ENCODE measurements around the gene MAX.

The MAX gene

GRCh38 chr14:65080960-65081747 lies 21.2 kb downstream of the MAX start:
- H2AFZ ChIP-seq (ENCODE audit: low read length), result no peak overlapping the region
- no peak overlapping the region for H3K4ac ChIP-seq (ENCODE audit: low read length)
- H3K9me3 ChIP-seq (replicated peaks in 1 of 2; ENCODE audit: control insufficient read depth in 2 of 2, insufficient read depth in 1 of 2, low read depth in 1 of 2, low read length in 2 of 2), result peaks cover 0 to 3% of the 10 kb centered on the region in 2 donors
- no peak overlapping the region for H2BK120ac ChIP-seq (ENCODE audit: low read depth, low read length)
- H4K8ac ChIP-seq (ENCODE audit: low read depth, low read length), result no peak overlapping the region
- no CpG with 5 or more reads among the region's 2 CpGs for WGBS, 2 donors (ENCODE audit: extremely low coverage in 2 of 2, insufficient read length in 2 of 2, insufficient replicate concordance in 1 of 2)
- DNase-seq (ENCODE audit: low spot score), result no peak
- no peak overlapping the region for H3K4me2 ChIP-seq (ENCODE audit: insufficient read depth, low read length, poor library complexity, severe bottlenecking)
- H3K9ac ChIP-seq (ENCODE audit: low read depth, low read length, poor library complexity), result no peak overlapping the region
- H3K4me3 ChIP-seq (ENCODE audit: low read length in 2 of 2), result no peak overlapping the region
- H3K27me3 ChIP-seq (ENCODE audit: control insufficient read depth in 3 of 3, insufficient read depth in 3 of 3, low read depth in 1 of 3, low read length in 3 of 3), result no peaks in the 10 kb centered on the region
- no peaks in the 10 kb centered on the region for H3K79me1 ChIP-seq (ENCODE audit: low read depth, low read length)
- no peak overlapping the region for H3K27ac ChIP-seq (replicated peaks; ENCODE audit: low read length)
- H3K23ac ChIP-seq (ENCODE audit: low read depth, low read length, poor library complexity), result no peak overlapping the region
- H3K4me1 ChIP-seq (ENCODE audit: control insufficient read depth in 2 of 2, insufficient read depth in 1 of 2, low read depth in 1 of 2, low read length in 2 of 2), result no peaks in the 10 kb centered on the region
- H2BK12ac ChIP-seq (ENCODE audit: low read length), result no peak overlapping the region
- no peak overlapping the region for H2BK5ac ChIP-seq (ENCODE audit: low read length)
- no peak overlapping the region for H2BK15ac ChIP-seq (ENCODE audit: low read length)
- H4K91ac ChIP-seq (ENCODE audit: low read depth, low read length, poor library complexity), result no peak overlapping the region
- H3K36me3 ChIP-seq (replicated peaks in 1 of 2; ENCODE audit: control insufficient read depth in 2 of 2, insufficient read depth in 2 of 2, low read length in 2 of 2), result peaks cover 26 to 93% of the 10 kb centered on the region in 2 donors
- no peak overlapping the region for H2AK5ac ChIP-seq (ENCODE audit: low read depth, low read length)
- H3K18ac ChIP-seq (ENCODE audit: low read length), result no peak overlapping the region
- H3K14ac ChIP-seq (ENCODE audit: low read length), result no peak overlapping the region

GRCh38 chr14:65079768-65080167 lies 22.5 kb downstream of the MAX start:
- H3K79me1 ChIP-seq (ENCODE audit: low read depth, low read length), result no peaks in the 10 kb centered on the region
- no peak overlapping the region for H3K23ac ChIP-seq (ENCODE audit: low read depth, low read length, poor library complexity)
- no peak overlapping the region for H2AFZ ChIP-seq (ENCODE audit: low read length)
- H2BK120ac ChIP-seq (ENCODE audit: low read depth, low read length), result no peak overlapping the region
- no peak overlapping the region for H3K4me3 ChIP-seq (ENCODE audit: low read length in 2 of 2)
- H3K14ac ChIP-seq (ENCODE audit: low read length), result no peak overlapping the region
- no peaks in the 10 kb centered on the region for H3K4me1 ChIP-seq (ENCODE audit: control insufficient read depth in 2 of 2, insufficient read depth in 1 of 2, low read depth in 1 of 2, low read length in 2 of 2)
- H4K91ac ChIP-seq (ENCODE audit: low read depth, low read length, poor library complexity), result no peak overlapping the region
- H2BK15ac ChIP-seq (ENCODE audit: low read length), result no peak overlapping the region
- H3K36me3 ChIP-seq (replicated peaks in 1 of 2; ENCODE audit: control insufficient read depth in 2 of 2, insufficient read depth in 2 of 2, low read length in 2 of 2), result peaks cover 22 to 92% of the 10 kb centered on the region in 2 donors
- no peak overlapping the region for H3K4ac ChIP-seq (ENCODE audit: low read length)
- no peaks in the 10 kb centered on the region for H3K9me3 ChIP-seq (replicated peaks in 1 of 2; ENCODE audit: control insufficient read depth in 2 of 2, insufficient read depth in 1 of 2, low read depth in 1 of 2, low read length in 2 of 2)
- H2BK12ac ChIP-seq (ENCODE audit: low read length), result no peak overlapping the region
- no peaks in the 10 kb centered on the region for H3K27me3 ChIP-seq (ENCODE audit: control insufficient read depth in 3 of 3, insufficient read depth in 3 of 3, low read depth in 1 of 3, low read length in 3 of 3)
- no peak overlapping the region for H3K18ac ChIP-seq (ENCODE audit: low read length)
- H3K4me2 ChIP-seq (ENCODE audit: insufficient read depth, low read length, poor library complexity, severe bottlenecking), result no peak overlapping the region
- no CpG with 5 or more reads among the region's 5 CpGs for WGBS, 2 donors (ENCODE audit: extremely low coverage in 2 of 2, insufficient read length in 2 of 2, insufficient replicate concordance in 1 of 2)
- H3K9ac ChIP-seq (ENCODE audit: low read depth, low read length, poor library complexity), result no peak overlapping the region
- H3K27ac ChIP-seq (replicated peaks; ENCODE audit: low read length), result no peak overlapping the region
- H2BK5ac ChIP-seq (ENCODE audit: low read length), result no peak overlapping the region
- H4K8ac ChIP-seq (ENCODE audit: low read depth, low read length), result no peak overlapping the region
- H2AK5ac ChIP-seq (ENCODE audit: low read depth, low read length), result no peak overlapping the region
- no peak for DNase-seq (ENCODE audit: low spot score)

- Histone ChIP-seq H3K18ac (ENCODE audit: low read length) (no peak overlapping the region), H3K4me3 (ENCODE audit: low read length in 2 of 2) (no peak overlapping the region), H3K36me3 (replicated peaks in 1 of 2; ENCODE audit: control insufficient read depth in 2 of 2, insufficient read depth in 2 of 2, low read length in 2 of 2) (peaks cover 24 to 92% of the 10 kb centered on the region in 2 donors), H2BK12ac (ENCODE audit: low read length) (no peak overlapping the region), H4K8ac (ENCODE audit: low read depth, low read length) (no peak overlapping the region), H3K79me1 (ENCODE audit: low read depth, low read length) (no peaks in the 10 kb centered on the region), H3K4ac (ENCODE audit: low read length) (no peak overlapping the region), H3K27ac (replicated peaks; ENCODE audit: low read length) (no peak overlapping the region), H2AK5ac (ENCODE audit: low read depth, low read length) (no peak overlapping the region), H3K14ac (ENCODE audit: low read length) (no peak overlapping the region), H2BK120ac (ENCODE audit: low read depth, low read length) (no peak overlapping the region), H3K4me2 (ENCODE audit: insufficient read depth, low read length, poor library complexity, severe bottlenecking) (no peak overlapping the region), H3K9me3 (replicated peaks in 1 of 2; ENCODE audit: control insufficient read depth in 2 of 2, insufficient read depth in 1 of 2, low read depth in 1 of 2, low read length in 2 of 2) (no peaks in the 10 kb centered on the region), H4K91ac (ENCODE audit: low read depth, low read length, poor library complexity) (no peak overlapping the region), H3K9ac (ENCODE audit: low read depth, low read length, poor library complexity) (no peak overlapping the region), H2BK5ac (ENCODE audit: low read length) (no peak overlapping the region), H3K4me1 (ENCODE audit: control insufficient read depth in 2 of 2, insufficient read depth in 1 of 2, low read depth in 1 of 2, low read length in 2 of 2) (no peaks in the 10 kb centered on the region), H3K27me3 (ENCODE audit: control insufficient read depth in 3 of 3, insufficient read depth in 3 of 3, low read depth in 1 of 3, low read length in 3 of 3) (no peaks in the 10 kb centered on the region), H3K23ac (ENCODE audit: low read depth, low read length, poor library complexity) (no peak overlapping the region), H2BK15ac (ENCODE audit: low read length) (no peak overlapping the region), H2AFZ (ENCODE audit: low read length) (no peak overlapping the region)
- no CpG with 5 or more reads among the region's 6 CpGs for WGBS, 2 donors (ENCODE audit: extremely low coverage in 2 of 2, insufficient read length in 2 of 2, insufficient replicate concordance in 1 of 2)
- no peak for DNase-seq (ENCODE audit: low spot score)
Observed at GRCh38 chr14:65079201-65079600, 23.1 kb downstream of the MAX start.

GRCh38 chr14:65077318-65077717 lies 25.0 kb downstream of the MAX start:
- H2BK120ac ChIP-seq (ENCODE audit: low read depth, low read length), result no peak overlapping the region
- no peak overlapping the region for H3K14ac ChIP-seq (ENCODE audit: low read length)
- H3K36me3 ChIP-seq (replicated peaks in 1 of 2; ENCODE audit: control insufficient read depth in 2 of 2, insufficient read depth in 2 of 2, low read length in 2 of 2), result peaks cover 22 to 85% of the 10 kb centered on the region in 2 donors
- no peak overlapping the region for H3K4me3 ChIP-seq (ENCODE audit: low read length in 2 of 2)
- no peaks in the 10 kb centered on the region for H3K4me1 ChIP-seq (ENCODE audit: control insufficient read depth in 2 of 2, insufficient read depth in 1 of 2, low read depth in 1 of 2, low read length in 2 of 2)
- H2BK5ac ChIP-seq (ENCODE audit: low read length), result no peak overlapping the region
- H3K27ac ChIP-seq (replicated peaks; ENCODE audit: low read length), result no peak overlapping the region
- H2AFZ ChIP-seq (ENCODE audit: low read length), result no peak overlapping the region
- H3K9me3 ChIP-seq (replicated peaks in 1 of 2; ENCODE audit: control insufficient read depth in 2 of 2, insufficient read depth in 1 of 2, low read depth in 1 of 2, low read length in 2 of 2), result no peaks in the 10 kb centered on the region
- H3K4ac ChIP-seq (ENCODE audit: low read length), result no peak overlapping the region
- no peak for DNase-seq (ENCODE audit: low spot score)
- no peak overlapping the region for H3K18ac ChIP-seq (ENCODE audit: low read length)
- H3K9ac ChIP-seq (ENCODE audit: low read depth, low read length, poor library complexity), result no peak overlapping the region
- H3K27me3 ChIP-seq (ENCODE audit: control insufficient read depth in 3 of 3, insufficient read depth in 3 of 3, low read depth in 1 of 3, low read length in 3 of 3), result peaks cover 0 to 2% (median 0%) of the 10 kb centered on the region in 3 experiments
- no peak overlapping the region for H2BK15ac ChIP-seq (ENCODE audit: low read length)
- no peak overlapping the region for H4K8ac ChIP-seq (ENCODE audit: low read depth, low read length)
- WGBS, 2 donors (ENCODE audit: extremely low coverage in 2 of 2, insufficient read length in 2 of 2, insufficient replicate concordance in 1 of 2), result no CpG with 5 or more reads among the region's 2 CpGs
- H2AK5ac ChIP-seq (ENCODE audit: low read depth, low read length), result no peak overlapping the region
- no peak overlapping the region for H4K91ac ChIP-seq (ENCODE audit: low read depth, low read length, poor library complexity)
- no peak overlapping the region for H2BK12ac ChIP-seq (ENCODE audit: low read length)
- no peak overlapping the region for H3K4me2 ChIP-seq (ENCODE audit: insufficient read depth, low read length, poor library complexity, severe bottlenecking)
- no peak overlapping the region for H3K23ac ChIP-seq (ENCODE audit: low read depth, low read length, poor library complexity)
- H3K79me1 ChIP-seq (ENCODE audit: low read depth, low read length), result no peaks in the 10 kb centered on the region

Data from neuronal stem cell (in vitro differentiated cells).